Measurements from ENCODE around the gene RARB.

The RARB gene

GRCh38 chr3:25563601-25564000 lies 135.5 kb downstream of the RARB start:
- H3K4me2 ChIP-seq (ENCODE audit: low read length) = no peak overlapping the region
- H3K9me3 ChIP-seq (ENCODE audit: low read length) = no peaks in the 10 kb centered on the region
- no peak overlapping the region for H3K27ac ChIP-seq (ENCODE audit: low read depth, low read length, poor library complexity, severe bottlenecking)
- no peaks in the 10 kb centered on the region for H3K4me1 ChIP-seq (ENCODE audit: insufficient read depth, low read length, severe bottlenecking)
- no peaks in the 10 kb centered on the region for H3K27me3 ChIP-seq (ENCODE audit: insufficient read depth, low read length)
- TF ChIP-seq EZH2 (IDR thresholded peaks at IDR 0.05; ENCODE audit: borderline replicate concordance, low read length) (no peak), CTCF (IDR thresholded peaks at IDR 0.05; ENCODE audit: low read length) (no peak)
- no peaks in the 10 kb centered on the region for H3K79me2 ChIP-seq (ENCODE audit: insufficient read depth, low read length)
- no peaks in the 10 kb centered on the region for H3K36me3 ChIP-seq (ENCODE audit: insufficient read depth, low read length)
- H3K9ac ChIP-seq (ENCODE audit: low read length) = no peak overlapping the region
- no peaks in the 10 kb centered on the region for H3F3A ChIP-seq (ENCODE audit: insufficient read depth, low read length)
- H3K4me3 ChIP-seq (ENCODE audit: low read depth, low read length, poor library complexity, severe bottlenecking) = no peak overlapping the region
- no peaks in the 10 kb centered on the region for H3K9me2 ChIP-seq (ENCODE audit: low read depth, low read length)
- no peaks in the 10 kb centered on the region for H4K20me1 ChIP-seq (ENCODE audit: insufficient read depth, low read length)
- H2AFZ ChIP-seq (ENCODE audit: low read length) = no peak overlapping the region

- Histone ChIP-seq H3K9me3 (ENCODE audit: low read length) (no peaks in the 10 kb centered on the region), H4K20me1 (ENCODE audit: insufficient read depth, low read length) (no peaks in the 10 kb centered on the region), H3K9ac (ENCODE audit: low read length) (no peak overlapping the region), H3K36me3 (ENCODE audit: insufficient read depth, low read length) (no peaks in the 10 kb centered on the region), H3K79me2 (ENCODE audit: insufficient read depth, low read length) (no peaks in the 10 kb centered on the region), H3K4me1 (ENCODE audit: insufficient read depth, low read length, severe bottlenecking) (no peaks in the 10 kb centered on the region), H2AFZ (ENCODE audit: low read length) (no peak overlapping the region), H3F3A (ENCODE audit: insufficient read depth, low read length) (no peaks in the 10 kb centered on the region), H3K27ac (ENCODE audit: low read depth, low read length, poor library complexity, severe bottlenecking) (no peak overlapping the region), H3K4me2 (ENCODE audit: low read length) (no peak overlapping the region), H3K27me3 (ENCODE audit: insufficient read depth, low read length) (no peaks in the 10 kb centered on the region), H3K9me2 (ENCODE audit: low read depth, low read length) (no peaks in the 10 kb centered on the region), H3K4me3 (ENCODE audit: low read depth, low read length, poor library complexity, severe bottlenecking) (no peak overlapping the region)
- no peak for TF ChIP-seq EZH2 (IDR thresholded peaks at IDR 0.05; ENCODE audit: borderline replicate concordance, low read length)
- no peak for TF ChIP-seq CTCF (IDR thresholded peaks at IDR 0.05; ENCODE audit: low read length)
These were observed 136.0 kb downstream of the RARB start for GRCh38 chr3:25564075-25564474.

GRCh38 chr3:25565807-25566206 lies 137.7 kb downstream of the RARB start:
- H3K9me3 ChIP-seq (ENCODE audit: low read length) = no peaks in the 10 kb centered on the region
- H3K36me3 ChIP-seq (ENCODE audit: insufficient read depth, low read length) = no peaks in the 10 kb centered on the region
- no peaks in the 10 kb centered on the region for H3F3A ChIP-seq (ENCODE audit: insufficient read depth, low read length)
- H3K4me3 ChIP-seq (ENCODE audit: low read depth, low read length, poor library complexity, severe bottlenecking) = no peak overlapping the region
- no peak overlapping the region for H3K27ac ChIP-seq (ENCODE audit: low read depth, low read length, poor library complexity, severe bottlenecking)
- no peaks in the 10 kb centered on the region for H3K79me2 ChIP-seq (ENCODE audit: insufficient read depth, low read length)
- no peaks in the 10 kb centered on the region for H4K20me1 ChIP-seq (ENCODE audit: insufficient read depth, low read length)
- H3K9me2 ChIP-seq (ENCODE audit: low read depth, low read length) = no peaks in the 10 kb centered on the region
- H3K9ac ChIP-seq (ENCODE audit: low read length) = no peak overlapping the region
- no peak overlapping the region for H2AFZ ChIP-seq (ENCODE audit: low read length)
- H3K4me2 ChIP-seq (ENCODE audit: low read length) = no peak overlapping the region
- H3K27me3 ChIP-seq (ENCODE audit: insufficient read depth, low read length) = no peaks in the 10 kb centered on the region
- TF ChIP-seq CTCF (IDR thresholded peaks at IDR 0.05; ENCODE audit: low read length) = no peak
- no peak for TF ChIP-seq EZH2 (IDR thresholded peaks at IDR 0.05; ENCODE audit: borderline replicate concordance, low read length)
- no peaks in the 10 kb centered on the region for H3K4me1 ChIP-seq (ENCODE audit: insufficient read depth, low read length, severe bottlenecking)
